ENCODE measurements around the gene WFDC5.

- TF ChIP-seq, protein P1, sequence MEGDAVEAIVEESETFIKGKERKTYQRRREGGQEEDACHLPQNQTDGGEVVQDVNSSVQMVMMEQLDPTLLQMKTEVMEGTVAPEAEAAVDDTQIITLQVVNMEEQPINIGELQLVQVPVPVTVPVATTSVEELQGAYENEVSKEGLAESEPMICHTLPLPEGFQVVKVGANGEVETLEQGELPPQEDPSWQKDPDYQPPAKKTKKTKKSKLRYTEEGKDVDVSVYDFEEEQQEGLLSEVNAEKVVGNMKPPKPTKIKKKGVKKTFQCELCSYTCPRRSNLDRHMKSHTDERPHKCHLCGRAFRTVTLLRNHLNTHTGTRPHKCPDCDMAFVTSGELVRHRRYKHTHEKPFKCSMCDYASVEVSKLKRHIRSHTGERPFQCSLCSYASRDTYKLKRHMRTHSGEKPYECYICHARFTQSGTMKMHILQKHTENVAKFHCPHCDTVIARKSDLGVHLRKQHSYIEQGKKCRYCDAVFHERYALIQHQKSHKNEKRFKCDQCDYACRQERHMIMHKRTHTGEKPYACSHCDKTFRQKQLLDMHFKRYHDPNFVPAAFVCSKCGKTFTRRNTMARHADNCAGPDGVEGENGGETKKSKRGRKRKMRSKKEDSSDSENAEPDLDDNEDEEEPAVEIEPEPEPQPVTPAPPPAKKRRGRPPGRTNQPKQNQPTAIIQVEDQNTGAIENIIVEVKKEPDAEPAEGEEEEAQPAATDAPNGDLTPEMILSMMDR (IDR thresholded peaks at IDR 0.05; ENCODE audit: extremely low read depth in 1 of 2, insufficient read depth in 1 of 2, low read depth in 1 of 2, low read length in 2 of 2): no peak
- TF ChIP-seq POLR2A (IDR thresholded peaks at IDR 0.05; ENCODE audit: low read depth, low read length) (no peak), POLR2AphosphoS5 (IDR thresholded peaks at IDR 0.05; ENCODE audit: insufficient read depth, low read depth, low read length) (no peak), MYC (IDR thresholded peaks at IDR 0.05; ENCODE audit: low read depth, low read length) (no peak), EZH2 (IDR thresholded peaks at IDR 0.05; ENCODE audit: borderline replicate concordance, low read depth, low read length, severe bottlenecking) (no peak)
- TF ChIP-seq, protein P2, sequence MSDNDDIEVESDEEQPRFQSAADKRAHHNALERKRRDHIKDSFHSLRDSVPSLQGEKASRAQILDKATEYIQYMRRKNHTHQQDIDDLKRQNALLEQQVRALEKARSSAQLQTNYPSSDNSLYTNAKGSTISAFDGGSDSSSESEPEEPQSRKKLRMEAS (IDR thresholded peaks at IDR 0.05; ENCODE audit: insufficient read depth, insufficient read length): no peak
These were observed 38.8 kb upstream of the WFDC5 start for GRCh38 chr20:45153752-45154151.
